Breast epithelium (tissue), 4 donors: ENCODE results near the gene ACVR2B. TPM values are rescaled to one million over a fixed set of nuclear protein-coding genes. Genes with fewer than 3 reads are reported as not detected.

ENCODE experiments used
- DNase-seq, 2 donors: peaks; one replicate each; pipeline ENCODE4 v3.0.0-alpha.2; 2019; ENCODE audit warnings: low spot score in 2 of 2
- H3K27ac ChIP-seq, 2 donors: fragments of 200-600 bp; sonication (generic) in 1 of 2; one replicate each; pipeline ENCODE4 v1.5.1; 2016 to 2019; ENCODE audit warnings: mild to moderate bottlenecking in 1 of 2
- H3K27me3 ChIP-seq, 2 donors: fragments of 200-600 bp; sonication (generic) in 1 of 2; one replicate each; pipeline versions ENCODE4 v1.5.1 to v1.6.0; 2017 to 2019; ENCODE audit warnings: control low read depth in 1 of 2, mild to moderate bottlenecking in 1 of 2
- H3K36me3 ChIP-seq: fragments of 200-600 bp; one replicate; pipeline ENCODE4 v1.5.1; 2019
- H3K4me1 ChIP-seq, 2 donors: fragments of 200-600 bp; sonication (generic); one replicate each; pipeline ENCODE4 v1.5.1; 2016 to 2019; ENCODE audit warnings: control low read depth in 1 of 2
- H3K4me3 ChIP-seq, 3 donors: fragments of 200-600 bp; sonication (generic); 1 replicate in 2 of 3; 2 replicates in 1 of 3; pipeline ENCODE4 v1.5.1; 2016 to 2019; ENCODE audit warnings: mild to moderate bottlenecking in 3 of 3, moderate library complexity in 2 of 3
- H3K9me3 ChIP-seq, 2 donors: fragments of 200-600 bp; sonication (generic) in 1 of 2; one replicate each; pipeline ENCODE4 v1.5.1; 2016 to 2019; ENCODE audit warnings: control low read depth in 1 of 2
- POLR2A ChIP-seq: fragments of 450-650 bp; IDR thresholded peaks from one replicate; pipeline ENCODE4 v1.6.1; 2016; ENCODE audit warnings: antibody characterized with exemption, mild to moderate bottlenecking, moderate library complexity
- POLR2AphosphoS5 ChIP-seq, 3 donors: sonication (generic); formaldehyde crosslinking; IDR thresholded peaks; one replicate each; pipeline ENCODE4 v1.6.1; 2017; ENCODE audit warnings: antibody characterized with exemption in 3 of 3
- intact Hi-C: fragments of 100-400 bp; cut with DNase I; formaldehyde crosslinking; loops from one replicate; pipeline ENCODE4 v1.15.1; 2023; ENCODE audit warnings: low total_unique reads
- total RNA-seq, 3 donors: library from RNA; depleted of rRNA; stranded (reverse); fragments of >200 nt; gene quantifications; one replicate each; pipeline ENCODE4 v1.1.0, GENCODE V29; 2016
- TF ChIP-seq, protein P1 (sequence below), 3 donors: fragments of 450-650 bp; IDR thresholded peaks; one replicate each; pipeline ENCODE4 v1.5.1; 2016 to 2017; ENCODE audit warnings: antibody characterized with exemption in 3 of 3, mild to moderate bottlenecking in 3 of 3, moderate library complexity in 3 of 3

Gene ACVR2B
- total RNA-seq, 3 donors from 2014 or later = 4.0 to 10.7 (median 10.2) TPM

GRCh38 chr3:38509732-38510131, 56.0 kb downstream of the ACVR2B start:
- Histone ChIP-seq H3K9me3 (no peaks in the 10 kb centered on the region), H3K27ac (no peak overlapping the region), H3K4me1 (no peaks in the 10 kb centered on the region), H3K36me3 (no peaks in the 10 kb centered on the region), H3K27me3 (no peaks in the 10 kb centered on the region), H3K4me3 (no peak overlapping the region)
- intact Hi-C loops = loop anchor here (2.0 kb wide), 1 partner anchor 17 kb away; no protein-coding TSS in a partner anchor
- no peak for DNase-seq
- TF ChIP-seq POLR2AphosphoS5 (IDR thresholded peaks at IDR 0.05) (no peak), POLR2A (no peak)
- TF ChIP-seq, protein P1, sequence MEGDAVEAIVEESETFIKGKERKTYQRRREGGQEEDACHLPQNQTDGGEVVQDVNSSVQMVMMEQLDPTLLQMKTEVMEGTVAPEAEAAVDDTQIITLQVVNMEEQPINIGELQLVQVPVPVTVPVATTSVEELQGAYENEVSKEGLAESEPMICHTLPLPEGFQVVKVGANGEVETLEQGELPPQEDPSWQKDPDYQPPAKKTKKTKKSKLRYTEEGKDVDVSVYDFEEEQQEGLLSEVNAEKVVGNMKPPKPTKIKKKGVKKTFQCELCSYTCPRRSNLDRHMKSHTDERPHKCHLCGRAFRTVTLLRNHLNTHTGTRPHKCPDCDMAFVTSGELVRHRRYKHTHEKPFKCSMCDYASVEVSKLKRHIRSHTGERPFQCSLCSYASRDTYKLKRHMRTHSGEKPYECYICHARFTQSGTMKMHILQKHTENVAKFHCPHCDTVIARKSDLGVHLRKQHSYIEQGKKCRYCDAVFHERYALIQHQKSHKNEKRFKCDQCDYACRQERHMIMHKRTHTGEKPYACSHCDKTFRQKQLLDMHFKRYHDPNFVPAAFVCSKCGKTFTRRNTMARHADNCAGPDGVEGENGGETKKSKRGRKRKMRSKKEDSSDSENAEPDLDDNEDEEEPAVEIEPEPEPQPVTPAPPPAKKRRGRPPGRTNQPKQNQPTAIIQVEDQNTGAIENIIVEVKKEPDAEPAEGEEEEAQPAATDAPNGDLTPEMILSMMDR (IDR thresholded peaks at IDR 0.05) = no peak

GRCh38 chr3:38510631-38511030, 56.9 kb downstream of the ACVR2B start:
- no peaks in the 10 kb centered on the region for H3K36me3 ChIP-seq
- H3K27me3 ChIP-seq = no peaks in the 10 kb centered on the region
- H3K9me3 ChIP-seq = no peaks in the 10 kb centered on the region
- intact Hi-C loops = loop anchor here (2.0 kb wide), 1 partner anchor 18 kb away; no protein-coding TSS in a partner anchor
- H3K27ac ChIP-seq = no peak overlapping the region
- DNase-seq = no peak
- no peaks in the 10 kb centered on the region for H3K4me1 ChIP-seq
- H3K4me3 ChIP-seq = no peak overlapping the region
- TF ChIP-seq, protein P1 (IDR thresholded peaks at IDR 0.05) = no peak
- no peak for TF ChIP-seq POLR2A
- no peak for TF ChIP-seq POLR2AphosphoS5 (IDR thresholded peaks at IDR 0.05)

GRCh38 chr3:38511546-38511945, 57.9 kb downstream of the ACVR2B start:
- no peaks in the 10 kb centered on the region for H3K4me1 ChIP-seq
- intact Hi-C loops = loop anchor here (2.0 kb wide), 1 partner anchor 19 kb away; no protein-coding TSS in a partner anchor
- DNase-seq = no peak
- TF ChIP-seq POLR2A (no peak), POLR2AphosphoS5 (IDR thresholded peaks at IDR 0.05) (no peak)
- TF ChIP-seq, protein P1 (IDR thresholded peaks at IDR 0.05) = no peak
- no peaks in the 10 kb centered on the region for H3K36me3 ChIP-seq
- H3K27ac ChIP-seq = no peak overlapping the region
- H3K4me3 ChIP-seq = no peak overlapping the region
- H3K27me3 ChIP-seq = no peaks in the 10 kb centered on the region
- H3K9me3 ChIP-seq = no peaks in the 10 kb centered on the region

GRCh38 chr3:38515367-38515766, 61.7 kb downstream of the ACVR2B start:
- H3K9me3 ChIP-seq = no peaks in the 10 kb centered on the region
- no peaks in the 10 kb centered on the region for H3K27me3 ChIP-seq
- DNase-seq = no peak
- H3K27ac ChIP-seq = no peak overlapping the region
- H3K4me3 ChIP-seq = no peak overlapping the region
- TF ChIP-seq, protein P1 (IDR thresholded peaks at IDR 0.05) = no peak
- no peak for TF ChIP-seq POLR2AphosphoS5 (IDR thresholded peaks at IDR 0.05)
- no peak for TF ChIP-seq POLR2A
- intact Hi-C loops = no loop called here
- no peaks in the 10 kb centered on the region for H3K4me1 ChIP-seq
- H3K36me3 ChIP-seq = no peaks in the 10 kb centered on the region

- Histone ChIP-seq H3K4me3 (no peak overlapping the region), H3K27ac (no peak overlapping the region), H3K4me1 (no peaks in the 10 kb centered on the region), H3K36me3 (no peaks in the 10 kb centered on the region), H3K27me3 (no peaks in the 10 kb centered on the region), H3K9me3 (no peaks in the 10 kb centered on the region)
- no peak for DNase-seq
- intact Hi-C loops = no loop called here
- TF ChIP-seq, protein P1 (IDR thresholded peaks at IDR 0.05) = no peak
- no peak for TF ChIP-seq POLR2AphosphoS5 (IDR thresholded peaks at IDR 0.05)
- no peak for TF ChIP-seq POLR2A
Observed at GRCh38 chr3:38516669-38517068, 63.0 kb downstream of the ACVR2B start.
